HG03066 (cell line): ENCODE results near the gene SRXN1.

Experiments used
- ATAC-seq: cut with Tn5 transposase; IDR thresholded peaks from one replicate; pipeline ENCODE4 v1.9.1; 2021; ENCODE audit warnings: low read depth; ENCODE audit not compliant: unreplicated experiment

The SRXN1 gene

GRCh38 chr20:675453-676314 lies 22.7 kb upstream of the SRXN1 start, which contains the start of gene SCRT2:
Gene SCRT2 (minus strand): TSS chr20:675802. CDS start chr20:675601, 201 bp downstream.
- ATAC-seq: no peak

DNA sequence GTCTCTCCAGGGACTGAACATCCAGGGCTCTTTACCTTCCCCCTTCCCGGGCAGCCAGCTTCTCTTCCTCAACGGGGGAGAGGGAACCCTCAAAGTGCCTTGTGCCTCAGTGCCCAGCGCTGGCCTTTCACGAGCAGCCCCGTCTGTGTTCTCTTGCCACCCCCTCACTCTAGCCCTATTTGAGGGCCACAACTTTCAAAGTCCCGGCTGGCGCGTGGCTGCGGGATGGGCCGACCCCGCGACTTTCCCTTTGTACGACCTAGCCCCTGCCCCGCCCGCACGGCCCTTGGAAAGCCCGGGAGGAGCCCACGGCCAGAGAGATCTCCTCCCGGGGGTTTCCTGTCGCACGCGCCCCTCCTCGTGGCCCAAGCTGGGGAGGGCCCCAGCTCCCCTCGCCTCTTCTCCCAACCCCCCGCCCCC lies 22.0 kb upstream of the SRXN1 start:
- no peak for ATAC-seq

GRCh38 chr20:673603-674001 lies 20.6 kb upstream of the SRXN1 start:
- ATAC-seq: no peak

GRCh38 chr20:672963-673602 lies 20.1 kb upstream of the SRXN1 start:
- ATAC-seq: no peak

DNA sequence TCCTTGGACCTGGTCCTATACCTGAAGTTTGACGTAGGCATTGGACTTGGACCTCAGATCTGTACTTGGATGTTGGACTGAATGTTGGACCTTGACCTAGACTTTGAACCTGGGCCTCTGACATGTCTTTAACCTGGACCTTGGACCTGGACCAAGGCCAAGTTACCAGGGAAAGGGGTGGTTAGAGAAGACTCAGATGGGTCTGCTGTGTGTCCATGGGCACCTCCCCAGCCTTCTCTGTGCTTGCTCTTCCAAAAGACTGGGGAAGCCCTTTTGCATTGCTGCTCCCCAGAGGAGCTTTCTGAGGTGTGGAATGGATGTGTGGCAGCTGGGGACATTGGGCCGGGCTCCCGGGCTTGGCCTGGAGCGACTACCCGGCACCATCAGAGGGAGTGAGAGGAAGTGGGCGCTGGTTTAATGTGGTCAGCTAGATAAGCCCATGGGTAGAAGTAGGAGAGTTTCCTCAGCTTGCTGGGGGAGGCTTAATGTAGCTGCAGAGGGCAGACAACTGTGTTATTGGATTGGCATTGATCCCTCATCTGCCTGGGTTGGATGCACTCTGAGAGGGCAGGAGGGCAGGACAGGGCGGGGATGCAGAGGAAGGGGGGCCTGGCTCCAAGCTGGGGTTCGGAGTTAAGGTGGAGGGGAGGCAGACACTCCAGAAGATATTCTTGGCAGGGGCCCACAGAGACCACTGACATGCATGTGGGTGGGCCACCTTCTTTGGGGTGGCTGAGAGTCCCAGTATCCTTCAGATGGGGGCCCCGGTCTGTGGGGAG lies 18.4 kb upstream of the SRXN1 start:
- ATAC-seq: no peak

DNA sequence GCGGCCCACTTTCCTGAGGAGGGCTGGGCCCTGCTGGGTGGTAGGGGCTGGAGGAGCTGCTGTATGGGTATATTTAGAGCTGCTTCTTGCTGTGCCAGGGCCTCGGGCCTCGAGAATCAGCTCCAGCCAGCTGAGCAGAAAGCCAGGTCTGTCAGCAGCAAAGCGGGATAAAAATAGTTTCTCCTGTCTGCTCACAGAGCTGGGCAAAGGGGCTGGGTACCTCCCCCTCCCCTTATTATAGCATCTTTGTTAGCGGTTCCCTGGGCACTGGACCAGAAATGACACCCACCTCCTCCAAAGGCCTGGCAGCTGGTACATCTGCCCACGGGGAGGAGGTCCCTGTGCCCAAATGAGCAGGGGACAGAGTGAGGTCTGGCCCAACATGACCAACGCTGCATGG lies 16.6 kb upstream of the SRXN1 start:
- ATAC-seq: no peak

DNA sequence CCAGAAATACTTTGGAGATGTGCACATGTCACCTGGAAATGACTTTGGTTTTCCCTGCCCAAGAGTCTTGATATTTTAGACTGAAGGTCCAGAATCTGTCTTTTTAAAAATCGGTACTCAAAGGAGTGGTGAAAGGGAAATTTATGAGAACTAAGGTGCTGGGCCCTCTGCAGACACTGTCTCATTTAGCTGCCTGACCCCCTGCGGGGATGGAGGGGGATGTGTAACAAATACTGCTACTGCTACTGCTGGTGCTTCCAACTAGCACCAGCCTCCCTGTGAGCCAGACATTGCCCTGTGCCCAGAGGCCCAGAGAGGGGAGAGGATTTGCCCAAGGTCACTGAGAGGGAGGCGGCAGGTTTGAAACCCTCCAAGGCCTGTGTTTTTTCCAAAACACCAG lies 15.6 kb upstream of the SRXN1 start:
- ATAC-seq: no peak

DNA sequence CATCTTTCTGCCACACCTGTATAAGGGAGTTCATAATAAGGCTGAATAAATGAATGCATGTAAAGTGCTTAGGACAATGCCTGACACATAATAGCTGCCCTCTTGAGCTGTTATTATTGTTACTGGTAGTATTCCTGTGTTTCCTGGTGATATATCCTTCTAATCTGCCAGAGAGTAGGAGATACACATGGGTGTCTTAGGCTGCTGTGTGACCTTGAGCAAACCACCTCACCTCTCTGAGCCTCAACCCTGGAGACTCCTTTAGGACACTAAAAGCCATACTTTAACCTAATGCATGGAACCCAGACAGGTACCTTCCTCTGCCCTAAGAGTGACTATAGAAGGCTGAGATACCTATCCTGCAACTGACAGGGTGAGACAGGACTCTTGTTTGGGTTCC lies 15.1 kb upstream of the SRXN1 start:
- ATAC-seq: no peak

DNA sequence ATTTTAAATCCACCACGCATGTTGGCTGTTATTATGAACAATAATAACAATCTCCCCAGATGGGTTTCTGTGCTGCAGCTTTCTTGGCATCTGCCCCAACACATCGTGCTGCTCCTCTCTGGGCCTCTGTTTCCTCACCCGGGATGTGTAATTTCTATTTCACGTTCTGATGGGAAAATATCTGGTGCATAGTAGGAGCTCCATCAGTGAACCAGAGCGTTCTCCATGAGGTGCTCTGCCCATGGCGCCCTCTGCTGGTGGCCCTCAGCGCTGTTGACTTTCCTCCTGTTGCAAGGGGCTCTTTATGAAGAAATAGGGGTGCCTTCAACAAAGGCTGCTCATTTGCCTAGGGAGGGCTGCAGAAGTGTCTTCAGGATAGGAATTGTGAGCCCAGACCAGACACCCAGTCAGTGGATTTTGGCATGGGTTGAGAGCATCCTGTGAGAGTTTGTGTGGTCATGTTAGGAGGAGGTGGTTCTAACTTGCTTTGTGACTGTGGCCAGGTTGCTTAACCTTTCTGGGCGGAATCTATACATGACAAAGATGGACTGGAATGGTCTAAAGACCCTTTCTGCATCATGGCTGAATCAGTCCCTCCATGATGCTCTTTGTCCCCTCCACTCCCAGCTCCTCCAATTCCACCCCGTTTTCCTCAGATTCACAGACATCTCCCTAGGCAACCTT lies 14.5 kb upstream of the SRXN1 start:
- no peak for ATAC-seq

DNA sequence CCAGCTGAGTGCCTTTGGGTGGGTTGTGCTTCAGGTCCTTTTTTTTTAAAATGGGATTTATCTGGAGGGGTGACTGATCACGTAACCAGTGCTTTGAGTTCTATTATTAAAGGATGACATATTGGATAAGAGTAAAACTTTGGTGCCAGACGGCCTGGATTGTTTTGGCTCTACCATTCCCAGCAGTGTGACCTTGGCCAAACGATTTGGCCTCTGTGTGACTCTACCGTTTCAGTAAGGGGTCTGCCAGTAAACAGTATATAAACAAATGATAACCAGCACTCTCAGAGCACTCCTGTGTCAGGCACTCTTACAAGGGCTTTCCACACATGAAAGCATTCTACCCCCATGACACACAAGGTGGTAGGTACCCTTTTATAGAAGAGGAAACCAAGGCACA lies 13.9 kb upstream of the SRXN1 start:
- ATAC-seq: no peak

- no peak for ATAC-seq
Measured at GRCh38 chr20:665276-665675, 12.3 kb upstream of the SRXN1 start.

- no peak for ATAC-seq
Measured at GRCh38 chr20:664576-664975, 11.6 kb upstream of the SRXN1 start.

- no peak for ATAC-seq
Measured at GRCh38 chr20:664151-664550, 11.2 kb upstream of the SRXN1 start.

- no peak for ATAC-seq
Measured at GRCh38 chr20:663315-664090, 10.5 kb upstream of the SRXN1 start.

DNA sequence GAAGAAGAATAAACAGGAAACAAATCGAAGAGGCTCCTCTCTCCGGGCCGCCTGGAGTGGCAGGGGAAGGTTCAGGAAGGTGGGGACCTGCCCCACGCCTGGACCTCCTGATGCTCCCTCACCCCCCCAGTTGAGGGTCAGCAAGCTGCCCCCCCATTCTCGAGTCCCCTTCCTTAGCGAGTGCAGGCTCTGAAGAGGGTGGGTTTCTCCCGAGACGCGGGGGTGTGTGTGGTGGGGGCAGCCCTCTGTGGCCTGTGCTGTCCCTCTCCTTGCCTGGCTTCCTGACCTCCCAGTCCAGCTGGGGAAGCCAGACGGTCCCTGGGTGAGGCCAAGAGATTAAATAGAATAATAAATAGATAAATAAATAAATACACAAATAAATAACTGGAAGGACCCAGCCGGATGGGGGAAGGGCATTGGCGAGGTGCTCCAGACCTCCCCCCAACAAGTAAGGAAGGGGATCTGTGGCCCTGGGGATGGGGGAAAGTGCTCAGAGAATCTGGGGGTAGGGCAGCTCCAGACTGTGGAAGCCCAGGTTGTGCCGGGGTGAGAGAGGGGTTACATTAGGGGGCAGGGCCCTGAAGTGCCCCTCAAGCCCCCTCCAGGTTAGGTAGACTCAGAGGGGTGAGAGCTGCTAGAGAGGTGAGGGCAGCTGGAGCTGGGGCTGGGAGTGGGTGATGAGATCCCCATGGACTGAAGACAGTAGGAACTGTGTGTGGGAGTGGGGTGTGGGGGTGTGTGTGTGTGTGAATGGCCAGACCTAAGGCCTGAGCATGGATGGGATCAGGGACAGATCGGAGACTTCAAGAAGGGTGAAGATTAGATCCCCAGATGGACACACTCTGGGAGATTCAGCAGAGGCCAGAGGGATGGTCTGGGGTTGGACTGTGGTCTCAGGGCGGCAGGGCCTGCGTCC lies 9.5 kb upstream of the SRXN1 start:
- ATAC-seq: no peak

- ATAC-seq: no peak
Measured at GRCh38 chr20:661474-662270, 8.7 kb upstream of the SRXN1 start.

DNA sequence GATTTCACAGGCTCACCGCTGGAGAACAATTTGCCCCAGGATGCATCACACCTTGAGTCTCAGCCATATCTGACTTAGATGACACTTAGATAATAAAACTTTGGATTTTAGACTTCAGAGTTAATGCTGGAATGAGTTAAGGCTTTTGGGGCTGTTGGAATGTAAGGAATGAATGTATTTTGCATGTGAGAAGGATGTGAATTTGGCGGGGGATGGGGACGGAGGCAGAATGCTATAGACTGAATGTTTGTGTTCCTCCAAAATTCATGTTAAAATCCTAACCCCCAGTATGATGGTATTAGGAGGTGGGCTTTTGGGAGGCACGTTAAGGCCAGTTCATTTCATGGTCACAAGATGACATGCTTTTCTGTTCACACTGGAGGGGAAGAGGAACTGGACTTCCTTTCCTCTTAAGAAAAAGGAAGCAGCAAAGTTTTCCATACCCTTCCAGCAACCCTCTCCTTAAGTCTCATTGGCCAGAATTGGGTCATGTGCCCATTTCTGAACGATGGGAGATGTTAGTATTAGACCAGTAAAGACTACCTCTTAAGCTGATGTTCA lies 5.8 kb upstream of the SRXN1 start:
- ATAC-seq: no peak

- ATAC-seq: no peak
Measured at GRCh38 chr20:658202-658601, 5.2 kb upstream of the SRXN1 start.
